ENCODE measurements around the gene P2RX1. TPM values are rescaled to one million over a fixed set of nuclear protein-coding genes. Genes with fewer than 3 reads are reported as not detected.

Gene P2RX1
- total RNA-seq, 8 experiments from 2014 or later: 0.05 to 1.2 (median 0.29) TPM; not detected in 2

Other genes with a start within 250 kb of the P2RX1 start
- gene TAX1BP3, start 247.9 kb downstream of the P2RX1 start, total RNA-seq: 100 to 1,000 TPM in 2 of 8 experiments, 10 to 100 TPM in 6; 19.2 to 314 (median 43.5) TPM
- gene EMC6, start 247.7 kb downstream of the P2RX1 start, total RNA-seq: 10 to 100 TPM; 21.1 to 60.8 (median 38.2) TPM
- gene P2RX5, start 220.3 kb downstream of the P2RX1 start, total RNA-seq: 10 to 100 TPM in 2 of 8 experiments, 1 to 10 TPM in 4, under 1 TPM in 2; 0.88 to 20.9 (median 1.3) TPM
- gene HASPIN, start 192.6 kb downstream of the P2RX1 start, total RNA-seq: 1 to 10 TPM in 4 of 8 experiments, under 1 TPM in 4; 0.43 to 8.5 (median 1.2) TPM
- gene ITGAE, start 115.3 kb downstream of the P2RX1 start, total RNA-seq: 10 to 100 TPM; 14.0 to 47.6 (median 22.3) TPM
- gene NCBP3, start 70.2 kb downstream of the P2RX1 start, total RNA-seq: 10 to 100 TPM; 17.7 to 57.9 (median 33.7) TPM
- gene CAMKK1, start 23.4 kb downstream of the P2RX1 start, total RNA-seq: 1 to 10 TPM; 2.2 to 7.7 (median 5.1) TPM
- gene ATP2A3, start 48.0 kb upstream of the P2RX1 start, total RNA-seq: 1 to 10 TPM in 4 of 8 experiments, under 1 TPM in 4; 0.07 to 3.9 (median 1.00) TPM
- 10 to 100 TPM; 19.5 to 47.7 (median 29.1) TPM for gene ZZEF1, start 226.6 kb upstream of the P2RX1 start, total RNA-seq
- gene CYB5D2, start 226.7 kb upstream of the P2RX1 start, total RNA-seq: 10 to 100 TPM; 20.7 to 53.2 (median 25.9) TPM

Data from motor neuron (in vitro differentiated cells).